MCF 10A (cell line): ENCODE measurements around the gene DDHD1. TPM values are rescaled to one million over a fixed set of nuclear protein-coding genes. Genes with fewer than 3 reads are reported as not detected.

Experiments
- BruUV-seq: library from RNA; stranded (reverse); fragments of 400-500 nt; replicated peaks from 2 replicates; lab custom pipeline; 2021; lab: Mats Ljungman, UMichigan
- CTCF ChIA-PET: fragments of 300-600 bp; sonication (Branson Sonifier 250); formaldehyde crosslinking; extraction: SDS; loops from one replicate; lab custom pipeline; 2021; ENCODE audit warnings: antibody characterized with exemption, inconsistent platforms; lab: Yijun Ruan, JAX
- POLR2A ChIA-PET: fragments of 300-600, 350-650 bp; sonication (Branson Sonifier 250); formaldehyde crosslinking; extraction: SDS; loops from one replicate; lab custom pipeline; 2020; ENCODE audit warnings: antibody characterized with exemption, inconsistent platforms; lab: Yijun Ruan, JAX
- DNase-seq: peaks from one replicate; pipeline ENCODE4 v3.0.0-alpha.2; 2018; ENCODE audit not compliant: unreplicated experiment
- H3K27ac Mint-ChIP-seq: one replicate; pipeline ENCODE4 v1.8.0; 2022; ENCODE audit warnings: mild to moderate bottlenecking, low read depth, mixed read lengths; ENCODE audit not compliant: unreplicated experiment
- H3K27me3 Mint-ChIP-seq: one replicate; pipeline ENCODE4 v1.8.0; 2022; ENCODE audit warnings: mixed read lengths; ENCODE audit not compliant: insufficient read depth, unreplicated experiment
- H3K36me3 Mint-ChIP-seq: one replicate; pipeline ENCODE4 v1.8.0; 2022; ENCODE audit warnings: mild to moderate bottlenecking, moderate library complexity, mixed read lengths; ENCODE audit not compliant: insufficient read depth, unreplicated experiment
- H3K4me1 Mint-ChIP-seq: one replicate; pipeline ENCODE4 v1.8.0; 2022; ENCODE audit warnings: mixed read lengths; ENCODE audit not compliant: insufficient read depth, unreplicated experiment
- H3K4me3 Mint-ChIP-seq: one replicate; pipeline ENCODE4 v1.8.0; 2022; ENCODE audit warnings: mild to moderate bottlenecking, moderate library complexity, mixed read lengths; ENCODE audit not compliant: unreplicated experiment
- H3K9me3 Mint-ChIP-seq: one replicate; pipeline ENCODE4 v1.8.0; 2022; ENCODE audit warnings: mixed read lengths; ENCODE audit not compliant: unreplicated experiment
- intact Hi-C: fragments of 100-400 bp; cut with micrococcal nuclease; formaldehyde crosslinking; loops from 2 replicates; pipeline ENCODE4 v1.14.1; 2022
- total RNA-seq: library from RNA; stranded (reverse); gene quantifications from 2 replicates; pipeline ENCODE4 v1.2.3, GENCODE V29; 2022
- TF ChIP-seq, protein P1 (sequence below): fragments of 200-600 bp; IDR thresholded peaks from one replicate; pipeline ENCODE4 v1.8.0; 2022; ENCODE audit warnings: antibody characterized with exemption, mild to moderate bottlenecking; ENCODE audit not compliant: unreplicated experiment

Gene DDHD1
- total RNA-seq, 1 experiment from 2014 or later: 16.3 TPM

DNA sequence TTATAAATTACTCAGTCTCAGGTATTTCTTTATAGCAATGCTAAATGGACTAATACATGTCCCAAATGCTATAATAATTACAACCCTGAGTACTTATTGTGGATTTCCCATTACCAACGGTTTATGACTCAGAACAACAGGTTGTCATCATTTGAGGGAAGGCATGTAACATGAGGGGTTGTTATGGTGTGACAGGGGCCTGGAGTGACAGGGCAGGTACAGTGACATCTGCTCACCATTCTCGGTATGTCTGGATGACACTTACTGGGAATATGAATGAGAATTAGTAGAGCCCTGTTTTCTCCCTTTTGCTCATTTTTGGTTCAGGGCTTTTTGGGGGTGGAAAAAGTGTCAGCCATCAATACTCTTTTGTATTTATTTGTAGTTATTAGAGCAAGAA, 166.1 kb downstream of the DDHD1 start:
- Mint-ChIP-seq H3K36me3 (no peaks in the 10 kb centered on the region), H3K4me3 (no peak overlapping the region), H3K27ac (no peak overlapping the region), H3K9me3 (no peaks in the 10 kb centered on the region), H3K4me1 (no peaks in the 10 kb centered on the region), H3K27me3 (no peaks in the 10 kb centered on the region)
- BruUV-seq: no TSS peak
- intact Hi-C loops: no loop called here
- TF ChIP-seq, protein P1, sequence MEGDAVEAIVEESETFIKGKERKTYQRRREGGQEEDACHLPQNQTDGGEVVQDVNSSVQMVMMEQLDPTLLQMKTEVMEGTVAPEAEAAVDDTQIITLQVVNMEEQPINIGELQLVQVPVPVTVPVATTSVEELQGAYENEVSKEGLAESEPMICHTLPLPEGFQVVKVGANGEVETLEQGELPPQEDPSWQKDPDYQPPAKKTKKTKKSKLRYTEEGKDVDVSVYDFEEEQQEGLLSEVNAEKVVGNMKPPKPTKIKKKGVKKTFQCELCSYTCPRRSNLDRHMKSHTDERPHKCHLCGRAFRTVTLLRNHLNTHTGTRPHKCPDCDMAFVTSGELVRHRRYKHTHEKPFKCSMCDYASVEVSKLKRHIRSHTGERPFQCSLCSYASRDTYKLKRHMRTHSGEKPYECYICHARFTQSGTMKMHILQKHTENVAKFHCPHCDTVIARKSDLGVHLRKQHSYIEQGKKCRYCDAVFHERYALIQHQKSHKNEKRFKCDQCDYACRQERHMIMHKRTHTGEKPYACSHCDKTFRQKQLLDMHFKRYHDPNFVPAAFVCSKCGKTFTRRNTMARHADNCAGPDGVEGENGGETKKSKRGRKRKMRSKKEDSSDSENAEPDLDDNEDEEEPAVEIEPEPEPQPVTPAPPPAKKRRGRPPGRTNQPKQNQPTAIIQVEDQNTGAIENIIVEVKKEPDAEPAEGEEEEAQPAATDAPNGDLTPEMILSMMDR: no peak
- ChIA-PET POLR2A (interaction anchor here (1.6 kb wide), 1 partner anchor 11 kb away, joined by 3 read pairs; no protein-coding TSS in a partner anchor), CTCF (no interaction called here)
- no peak for DNase-seq

Other genes with a start within 250 kb of the DDHD1 start
- gene FERMT2, start 202.3 kb downstream of the DDHD1 start, total RNA-seq: 62.2 and 62.7 TPM in 2 replicates